NK-92 (cell line): ENCODE measurements around the gene MAFB.

Source experiments
- DNase-seq: peaks from one replicate; lab custom pipeline; 2025; ENCODE audit not compliant: unreplicated experiment; lab: John Stamatoyannopoulos, UW

MAFB gene

DNA sequence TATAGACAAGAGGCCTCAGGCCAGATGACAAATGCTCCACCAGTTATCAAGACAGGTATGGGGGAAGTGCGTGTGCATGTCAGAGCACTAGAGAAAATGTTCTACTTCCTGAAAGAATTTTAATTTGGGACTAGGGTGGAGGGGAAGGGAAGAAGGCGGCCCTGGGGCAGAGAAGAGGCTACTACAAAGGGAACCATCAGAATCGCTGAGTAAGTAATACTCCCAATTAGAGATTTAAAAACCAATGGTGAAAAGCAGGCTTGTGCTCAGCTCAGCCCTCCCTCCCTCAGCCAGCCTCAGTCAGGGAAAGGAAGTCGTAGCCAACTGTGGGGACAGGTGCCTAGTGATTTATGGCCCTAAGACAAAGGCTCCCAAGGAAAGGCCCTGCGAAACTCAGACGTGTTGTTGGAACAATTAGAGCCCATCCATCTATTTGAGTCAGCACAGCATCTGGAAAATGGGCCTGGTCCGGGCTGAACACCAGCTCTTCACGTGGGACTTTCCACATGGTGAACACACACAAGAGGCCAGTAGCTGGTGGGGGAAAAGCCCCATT, 15.0 kb upstream of the MAFB start:
- DNase-seq, result no peak

DNA sequence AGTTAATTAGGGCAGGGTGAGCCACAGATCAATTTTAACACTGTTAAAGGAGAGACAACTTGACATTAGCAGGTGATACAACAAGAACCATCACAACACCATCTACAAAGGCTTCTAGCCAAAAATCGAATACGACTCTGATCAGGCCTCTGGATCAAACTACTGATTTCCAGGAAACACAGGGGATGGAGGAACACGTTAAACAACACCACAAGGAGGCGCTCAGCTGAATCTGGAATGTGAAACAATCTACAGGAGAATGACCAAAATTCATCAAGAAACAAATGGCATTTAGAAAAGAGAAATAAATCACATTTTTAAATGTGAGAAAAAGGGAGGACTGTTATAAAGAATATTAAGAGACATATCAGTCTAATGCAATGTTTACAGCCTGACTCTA, 13.5 kb upstream of the MAFB start:
- no peak for DNase-seq

- DNase-seq, result no peak
These were observed 9.7 kb upstream of the MAFB start for GRCh38 chr20:40698744-40699143.

DNA sequence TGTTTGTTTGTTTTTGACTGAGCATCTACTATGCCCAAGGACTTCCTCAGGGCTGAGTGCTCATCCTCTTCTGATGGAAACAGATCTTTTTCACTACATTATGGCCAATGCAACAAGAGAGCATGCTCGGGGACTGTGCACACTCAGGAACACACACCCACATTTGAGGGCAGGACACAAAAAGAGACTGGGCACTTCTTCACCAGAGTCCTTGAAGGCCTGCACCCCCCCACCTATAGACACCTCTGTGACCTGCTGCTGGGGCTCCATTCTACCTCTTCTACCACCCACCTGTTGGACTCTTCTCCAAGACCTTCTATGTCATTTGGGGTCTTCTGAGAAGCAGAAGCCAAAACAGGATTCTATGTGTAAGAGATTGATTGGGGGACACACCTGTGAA, 9.2 kb upstream of the MAFB start:
- DNase-seq, result no peak

GRCh38 chr20:40697541-40697940, 8.5 kb upstream of the MAFB start:
- DNase-seq, result no peak

- no peak for DNase-seq
These were observed 6.2 kb upstream of the MAFB start for GRCh38 chr20:40695214-40695613.

DNA sequence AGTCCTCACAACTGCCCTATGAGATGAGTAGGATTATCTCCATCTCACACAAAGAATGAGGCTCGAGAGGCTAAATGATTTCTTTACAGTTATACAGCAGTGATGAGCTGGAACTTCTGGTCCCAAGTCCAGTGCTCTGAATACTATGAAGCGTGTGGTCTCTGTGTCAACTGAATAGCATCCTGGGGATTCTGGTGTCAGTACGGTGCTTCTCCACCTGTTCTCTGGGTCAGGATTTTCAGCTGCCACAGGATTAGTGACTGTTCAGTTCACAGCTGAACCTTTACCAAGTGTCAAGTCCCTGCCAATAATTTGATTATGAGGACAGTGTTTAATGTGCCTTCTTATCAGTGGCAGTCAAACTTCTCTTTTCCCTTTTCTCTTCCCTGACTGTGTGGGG, 5.2 kb upstream of the MAFB start:
- no peak for DNase-seq

GRCh38 chr20:40692240-40693011, 3.4 kb upstream of the MAFB start:
- DNase-seq, result no peak

DNA sequence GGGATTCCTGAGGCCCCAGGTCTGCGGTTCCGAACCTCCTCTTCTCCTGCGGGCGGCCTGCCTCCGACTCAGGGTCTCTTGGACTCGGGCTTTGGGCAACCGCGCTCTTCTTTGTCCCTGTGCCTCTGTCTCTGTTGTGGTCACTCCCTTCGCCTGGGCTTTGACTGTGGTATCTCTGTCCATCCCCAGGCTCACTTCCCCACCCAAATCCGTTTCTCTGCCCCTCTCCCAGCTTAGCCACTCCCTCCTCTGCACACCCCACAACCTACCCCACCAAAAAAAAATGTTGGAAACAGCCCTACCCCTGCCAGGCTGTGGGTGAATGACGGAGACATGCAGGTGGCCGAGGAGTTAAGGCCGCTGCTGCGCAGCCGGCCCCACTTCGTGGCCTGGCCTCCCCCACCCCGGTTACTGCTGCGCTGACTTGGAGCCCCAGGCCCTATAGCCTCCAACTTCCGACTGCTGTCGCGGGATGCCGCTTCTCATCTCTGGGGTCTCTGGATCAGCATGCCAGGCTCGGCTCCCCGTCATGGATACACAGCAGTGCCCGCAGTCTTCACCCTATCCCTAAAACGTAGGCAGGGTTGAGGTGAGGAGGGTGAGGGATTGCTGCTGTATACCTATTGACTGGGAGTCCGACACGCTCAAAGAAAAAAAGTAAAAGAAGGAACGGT, 2.7 kb upstream of the MAFB start:
- no peak for DNase-seq

GRCh38 chr20:40690836-40691565, 2.0 kb upstream of the MAFB start:
- DNase-seq, result no peak

DNA sequence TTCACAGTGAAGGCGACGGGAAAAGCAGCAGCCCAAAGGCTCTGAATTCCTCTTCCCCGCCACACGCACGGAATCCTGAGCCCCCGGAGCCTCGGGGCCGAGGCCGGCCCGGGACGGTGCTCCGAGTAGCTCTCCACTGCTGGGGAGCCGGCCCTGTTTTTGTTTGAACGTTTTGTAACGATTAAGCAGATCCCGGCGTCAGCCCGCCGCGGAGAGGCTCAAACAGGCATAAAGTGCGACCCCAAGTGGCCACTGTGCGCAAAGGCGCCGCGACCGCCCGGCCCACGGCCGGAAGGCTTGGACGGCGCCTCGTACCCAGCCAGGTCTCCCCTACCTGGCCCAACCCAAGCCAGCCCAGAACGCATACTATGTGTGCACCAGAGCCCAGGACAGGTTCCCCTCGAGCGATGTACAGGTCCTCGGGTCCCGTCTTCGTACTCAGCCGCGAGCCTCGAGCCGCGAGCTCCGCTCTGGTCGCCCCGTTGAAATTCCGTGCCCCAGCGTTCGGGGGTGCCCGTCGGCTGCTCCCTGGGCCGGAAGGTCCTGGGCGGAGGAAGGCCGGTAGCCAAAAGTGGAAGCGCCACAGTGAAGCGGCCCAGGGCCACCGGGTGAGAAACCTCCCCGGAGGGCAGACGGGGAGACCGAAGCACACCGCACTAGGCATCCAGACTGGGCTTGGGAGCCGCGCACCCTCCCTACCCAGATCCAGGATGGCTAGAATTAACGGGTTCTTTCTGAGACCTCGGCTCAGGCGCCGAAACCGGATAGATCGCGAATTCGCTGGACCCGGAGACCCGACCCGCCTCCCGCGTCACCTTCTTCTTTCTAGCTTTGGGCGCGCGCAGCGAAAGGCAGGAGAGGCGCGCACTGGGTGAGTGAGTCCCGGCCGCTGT, 1.2 kb upstream of the MAFB start:
- no peak for DNase-seq

GRCh38 chr20:40688129-40689099, 622 bp downstream of the MAFB start:
- no peak for DNase-seq

DNA sequence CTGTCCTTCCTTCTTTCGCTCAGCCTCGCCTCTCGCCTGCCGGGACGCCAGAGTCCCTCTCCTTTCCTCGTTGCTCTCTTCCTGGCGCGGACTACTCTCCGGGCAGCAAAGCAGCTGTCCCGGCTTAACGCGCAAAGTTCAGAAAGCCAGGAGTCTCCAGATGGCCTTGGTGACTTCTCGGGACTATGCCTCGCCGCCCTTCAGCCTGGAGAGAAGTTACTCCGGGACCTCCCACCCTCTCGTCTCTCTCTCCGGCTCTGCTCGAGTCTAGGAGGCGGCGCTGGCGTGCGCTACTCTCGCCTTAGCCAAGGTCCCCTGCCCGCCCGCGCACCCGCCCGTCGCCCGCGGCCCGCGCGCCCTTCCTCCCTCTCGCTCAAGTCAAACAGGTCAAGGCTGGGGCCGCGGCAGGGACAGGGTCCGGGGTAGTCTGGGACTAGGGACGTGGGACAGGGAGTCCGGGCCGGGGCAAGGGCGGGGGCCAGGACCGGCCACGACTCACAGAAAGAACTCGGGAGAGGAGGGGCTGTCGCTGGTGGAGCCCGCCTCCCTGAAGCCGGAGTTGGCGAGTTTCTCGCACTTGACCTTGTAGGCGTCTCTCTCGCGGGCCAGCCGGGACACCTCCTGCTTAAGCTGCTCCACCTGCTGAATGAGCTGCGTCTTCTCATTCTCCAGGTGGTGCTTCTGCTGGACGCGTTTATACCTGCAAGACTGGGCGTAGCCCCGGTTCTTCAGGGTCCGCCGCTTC, 1.5 kb downstream of the MAFB start:
- no peak for DNase-seq

DNA sequence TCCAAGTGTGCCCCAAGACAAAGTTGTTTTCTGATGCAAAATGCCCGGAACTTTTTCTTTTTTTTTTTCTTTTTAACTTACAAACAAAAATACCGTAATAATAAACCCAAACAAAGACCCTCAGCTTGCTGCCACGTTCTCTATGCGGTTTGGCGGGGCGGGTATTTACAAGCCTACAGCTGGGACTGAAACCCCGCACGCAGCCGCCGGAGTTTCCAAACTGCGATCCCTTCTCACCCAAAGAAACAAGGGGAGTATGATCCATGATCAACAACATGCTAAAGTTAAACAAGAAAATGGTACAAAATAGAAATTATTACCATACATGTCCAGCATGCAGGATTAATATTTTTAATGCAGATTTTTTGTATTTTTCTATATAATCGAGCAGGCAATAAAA, 2.1 kb downstream of the MAFB start:
- DNase-seq, result no peak

- DNase-seq, result no peak
These were observed 2.6 kb downstream of the MAFB start for GRCh38 chr20:40686434-40686882.

DNA sequence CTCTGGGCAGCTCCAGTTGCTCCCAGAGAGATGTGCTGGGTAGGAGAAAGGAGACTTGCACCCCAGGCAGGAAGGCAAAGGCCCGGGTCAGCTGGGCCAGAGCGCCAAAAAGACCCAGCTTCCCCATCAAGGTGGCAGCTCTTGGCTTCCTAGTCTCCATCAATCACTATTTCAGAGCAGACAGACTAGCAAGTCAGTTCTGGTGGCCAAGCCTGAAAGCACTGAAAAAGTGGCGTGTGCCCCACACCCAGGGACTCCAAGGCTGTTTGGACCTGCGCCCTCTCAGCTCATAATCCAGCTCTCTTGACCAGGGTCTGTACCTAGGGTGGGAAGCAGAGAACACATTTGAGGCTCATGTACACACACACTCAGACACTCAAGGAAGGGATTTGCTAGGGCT, 3.7 kb downstream of the MAFB start:
- DNase-seq, result no peak

- DNase-seq, result no peak
These were observed 5.2 kb downstream of the MAFB start for GRCh38 chr20:40683894-40684268.

- no peak for DNase-seq
These were observed 5.7 kb downstream of the MAFB start for GRCh38 chr20:40683221-40683893.
